B cell (primary cell): ENCODE data around the gene ELAVL2. TPM values are rescaled to one million over a fixed set of nuclear protein-coding genes. Genes with fewer than 3 reads are reported as not detected.

Experiments used
- ATAC-seq: fragments of 200-7000 bp; cut with Tn5 transposase; one replicate; pipeline ENCODE4 v1.10.0; 2021; ENCODE audit warnings: low read depth, mild to moderate bottlenecking, moderate number of reproducible peaks, moderate library complexity
- CTCF ChIA-PET: fragments of 350-600 bp; sonication (Branson Sonifier 250); formaldehyde crosslinking; loops from one replicate; lab custom pipeline; 2021; ENCODE audit warnings: antibody characterized with exemption, inconsistent platforms; lab: Charles Lee
- POLR2A ChIA-PET: fragments of 350-600 bp; sonication (Branson Sonifier 250); formaldehyde crosslinking; loops from one replicate; lab custom pipeline; 2021; ENCODE audit warnings: antibody characterized with exemption; lab: Charles Lee
- DNase-seq: peaks from one replicate; pipeline ENCODE4 v3.0.0; 2013
- H2AFZ ChIP-seq: 2 replicates; pipeline ENCODE4 v1.6.1; 2012; ENCODE audit warnings: mild to moderate bottlenecking, low read depth, low read length; ENCODE audit not compliant: insufficient read depth, poor library complexity, severe bottlenecking
- H3K27ac ChIP-seq, 2 donors: 1 replicate in 1 of 2; 2 replicates in 1 of 2; pipeline ENCODE4 v1.5.1; 2012 to 2013; ENCODE audit warnings: low read length in 2 of 2, mild to moderate bottlenecking in 2 of 2, moderate library complexity in 1 of 2
- H3K27me3 ChIP-seq, 4 experiments: fragments of 200-600 bp in 1 of 4; sonication (generic) in 1 of 4; replicated peaks in 1 of 4; 1 replicate in 2 of 4; 2 replicates in 2 of 4; pipeline versions ENCODE4 v1.6.1 to v1.7.0; 2013 to 2016; ENCODE audit warnings: low read length in 3 of 4, mild to moderate bottlenecking in 2 of 4, mixed read lengths in 1 of 4, moderate library complexity in 1 of 4; ENCODE audit not compliant: insufficient read depth in 4 of 4, control insufficient read depth in 3 of 4; ENCODE audit errors: control extremely low read depth in 1 of 4
- H3K36me3 ChIP-seq, 2 experiments: replicated peaks in 1 of 2; 1 replicate in 1 of 2; 2 replicates in 1 of 2; pipeline versions ENCODE4 v1.6.1 to v1.7.1; 2013; ENCODE audit warnings: low read length in 1 of 2; ENCODE audit not compliant: insufficient read depth in 2 of 2, control insufficient read depth in 1 of 2; ENCODE audit errors: control extremely low read depth in 1 of 2, extremely low read depth in 1 of 2
- H3K4me1 ChIP-seq, 2 donors: fragments of 200-600 bp in 1 of 2; sonication (generic) in 1 of 2; 1 replicate in 1 of 2; 2 replicates in 1 of 2; pipeline versions ENCODE4 v1.5.1 to v1.6.1; 2013 to 2017; ENCODE audit warnings: low read length in 2 of 2; ENCODE audit not compliant: control insufficient read depth in 2 of 2, insufficient read depth in 2 of 2
- H3K4me2 ChIP-seq: replicated peaks from 2 replicates; pipeline ENCODE3; 2012; ENCODE audit warnings: mild to moderate bottlenecking, low read depth, low read length; ENCODE audit not compliant: poor library complexity, severe bottlenecking
- H3K4me3 ChIP-seq, 5 experiments: fragments of 200-600 bp in 1 of 5; sonication (generic) in 1 of 5; 1 replicate in 3 of 5; 2 replicates in 2 of 5; pipeline versions ENCODE4 v1.5.1 to v1.7.0; 2011 to 2016; ENCODE audit warnings: low read length in 4 of 5, mild to moderate bottlenecking in 4 of 5, low read depth in 2 of 5, control low read depth in 1 of 5, moderate library complexity in 1 of 5; ENCODE audit not compliant: insufficient read depth in 1 of 5; ENCODE audit errors: control extremely low read depth in 1 of 5, extremely low read depth in 1 of 5
- H3K79me2 ChIP-seq: fragments of 200-600 bp; sonication (generic); one replicate; pipeline ENCODE4 v1.6.0; 2016; ENCODE audit warnings: low read length; ENCODE audit not compliant: control insufficient read depth, insufficient read depth
- H3K9ac ChIP-seq: fragments of 200-600 bp; sonication (generic); 2 replicates; pipeline ENCODE4 v1.6.1; 2017; ENCODE audit warnings: mild to moderate bottlenecking, low read length, moderate library complexity
- H3K9me3 ChIP-seq, 3 donors: one replicate each; pipeline versions ENCODE4 v1.6.1 to v1.7.1; 2013; ENCODE audit warnings: low read length in 2 of 3; ENCODE audit not compliant: control insufficient read depth in 2 of 3, insufficient read depth in 1 of 3; ENCODE audit errors: control extremely low read depth in 1 of 3
- H4K20me1 ChIP-seq: 2 replicates; pipeline ENCODE4 v1.6.0; 2012; ENCODE audit warnings: mild to moderate bottlenecking, low read length; ENCODE audit not compliant: insufficient read depth, control insufficient read depth, poor library complexity, severe bottlenecking
- H3K27ac Mint-ChIP-seq: one replicate; pipeline ENCODE4 v1.8.0; 2021; ENCODE audit warnings: mixed read lengths
- H3K27me3 Mint-ChIP-seq: one replicate; pipeline ENCODE4 v1.8.0; 2021; ENCODE audit warnings: mixed read lengths
- H3K4me1 Mint-ChIP-seq: one replicate; pipeline ENCODE4 v1.8.0; 2021; ENCODE audit warnings: mixed read lengths
- H3K4me3 Mint-ChIP-seq: one replicate; pipeline ENCODE4 v1.8.0; 2021; ENCODE audit warnings: mixed read lengths
- H3K9me3 Mint-ChIP-seq: one replicate; pipeline ENCODE4 v1.8.0; 2022; ENCODE audit warnings: mixed read lengths; ENCODE audit not compliant: insufficient read depth
- EZH2 ChIP-seq: IDR thresholded peaks from 2 replicates; pipeline ENCODE4 v1.6.1; 2012; ENCODE audit warnings: borderline replicate concordance, low read depth, mild to moderate bottlenecking, moderate library complexity, low read length; ENCODE audit not compliant: insufficient read depth, poor library complexity, severe bottlenecking
- WGBS: methylation state at CpG from one replicate; pipeline ENCODE4 v1.1.5; 2013; ENCODE audit warnings: missing lambda C conversion rate; ENCODE audit not compliant: insufficient coverage; 5-methylcytosine and 5-hydroxymethylcytosine counted together
- intact Hi-C: fragments of 100-400 bp; cut with micrococcal nuclease; formaldehyde crosslinking; loops from one replicate; pipeline ENCODE4 v1.10.0; 2022
- polyA plus RNA-seq: library from polyadenylated mRNA; depleted of rRNA; stranded (reverse); fragments of >200 nt; gene quantifications from 2 replicates; pipeline ENCODE4 v1.2.3, GENCODE V29; 2012
- total RNA-seq, 2 donors: library from RNA; stranded (reverse); fragments of 120-200 nt in 1 of 2; gene quantifications; 1 replicate in 1 of 2; 2 replicates in 1 of 2; pipeline versions ENCODE4 v1.2.3 to v1.2.4, GENCODE V29; 2013 to 2022
- TF ChIP-seq, protein P1 (sequence below): fragments of 200-600 bp; IDR thresholded peaks from one replicate; pipeline ENCODE4 v1.8.0; 2022; ENCODE audit warnings: antibody characterized with exemption, mild to moderate bottlenecking

Gene ELAVL2
- total and polyA plus RNA-seq, 2 donors (not counting 1 experiment from before 2014, with no cell fraction given) = not detected

DNA sequence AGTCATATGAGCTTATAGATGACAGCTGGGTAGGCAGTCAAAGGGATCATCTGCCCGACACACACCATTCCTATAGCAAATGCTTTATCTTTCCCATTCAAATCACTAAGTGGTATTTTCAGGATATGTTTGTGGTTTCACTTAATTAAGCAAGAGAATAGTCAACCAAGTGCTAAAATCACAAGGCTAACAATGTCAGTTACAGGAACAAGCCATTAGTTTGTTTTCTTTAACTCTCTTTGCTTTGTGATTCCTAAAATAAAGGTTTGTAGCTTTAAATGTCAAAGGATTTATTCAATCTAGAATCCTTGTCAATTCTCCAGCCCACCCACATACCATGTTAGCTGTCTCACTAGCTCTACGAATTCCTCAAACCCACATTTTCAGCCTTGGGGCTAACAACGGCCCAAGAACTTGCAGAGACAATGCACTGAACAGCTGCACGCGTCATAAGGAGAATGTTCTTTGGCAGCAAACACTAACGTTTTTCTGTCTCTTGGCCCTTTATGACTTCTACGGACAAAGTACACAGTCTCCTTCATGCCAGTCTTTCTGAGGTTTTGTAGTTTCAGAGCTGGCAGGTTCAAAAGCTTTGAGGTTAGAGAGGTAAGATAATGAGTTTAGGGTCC lies 56.6 kb downstream of the ELAVL2 start:
- no peaks in the 10 kb centered on the region for H3K4me1 Mint-ChIP-seq
- H3K27me3 Mint-ChIP-seq = no peaks in the 10 kb centered on the region
- no peak for DNase-seq
- no peak overlapping the region for H3K4me2 ChIP-seq
- no peak overlapping the region for H3K27ac Mint-ChIP-seq
- H3K36me3 ChIP-seq = no peaks in the 10 kb centered on the region
- no peak for ATAC-seq
- ChIA-PET POLR2A (no interaction called here), CTCF (no interaction called here)
- WGBS = 89% methylated on average over 5 of the region's 7 CpGs
- no peaks in the 10 kb centered on the region for H4K20me1 ChIP-seq
- no peaks in the 10 kb centered on the region for H3K9me3 ChIP-seq
- intact Hi-C loops = no loop called here
- H3K27me3 ChIP-seq = no peaks in the 10 kb centered on the region
- H3K79me2 ChIP-seq = no peaks in the 10 kb centered on the region
- no peaks in the 10 kb centered on the region for H3K9me3 Mint-ChIP-seq
- no peak overlapping the region for H3K9ac ChIP-seq
- TF ChIP-seq, protein P1, sequence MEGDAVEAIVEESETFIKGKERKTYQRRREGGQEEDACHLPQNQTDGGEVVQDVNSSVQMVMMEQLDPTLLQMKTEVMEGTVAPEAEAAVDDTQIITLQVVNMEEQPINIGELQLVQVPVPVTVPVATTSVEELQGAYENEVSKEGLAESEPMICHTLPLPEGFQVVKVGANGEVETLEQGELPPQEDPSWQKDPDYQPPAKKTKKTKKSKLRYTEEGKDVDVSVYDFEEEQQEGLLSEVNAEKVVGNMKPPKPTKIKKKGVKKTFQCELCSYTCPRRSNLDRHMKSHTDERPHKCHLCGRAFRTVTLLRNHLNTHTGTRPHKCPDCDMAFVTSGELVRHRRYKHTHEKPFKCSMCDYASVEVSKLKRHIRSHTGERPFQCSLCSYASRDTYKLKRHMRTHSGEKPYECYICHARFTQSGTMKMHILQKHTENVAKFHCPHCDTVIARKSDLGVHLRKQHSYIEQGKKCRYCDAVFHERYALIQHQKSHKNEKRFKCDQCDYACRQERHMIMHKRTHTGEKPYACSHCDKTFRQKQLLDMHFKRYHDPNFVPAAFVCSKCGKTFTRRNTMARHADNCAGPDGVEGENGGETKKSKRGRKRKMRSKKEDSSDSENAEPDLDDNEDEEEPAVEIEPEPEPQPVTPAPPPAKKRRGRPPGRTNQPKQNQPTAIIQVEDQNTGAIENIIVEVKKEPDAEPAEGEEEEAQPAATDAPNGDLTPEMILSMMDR = no peak
- TF ChIP-seq EZH2 = no peak
- H3K27ac ChIP-seq = no peak overlapping the region
- no peaks in the 10 kb centered on the region for H3K4me1 ChIP-seq
- H3K4me3 Mint-ChIP-seq = no peak overlapping the region
- H3K4me3 ChIP-seq = no peak overlapping the region
- H2AFZ ChIP-seq = no peak overlapping the region

DNA sequence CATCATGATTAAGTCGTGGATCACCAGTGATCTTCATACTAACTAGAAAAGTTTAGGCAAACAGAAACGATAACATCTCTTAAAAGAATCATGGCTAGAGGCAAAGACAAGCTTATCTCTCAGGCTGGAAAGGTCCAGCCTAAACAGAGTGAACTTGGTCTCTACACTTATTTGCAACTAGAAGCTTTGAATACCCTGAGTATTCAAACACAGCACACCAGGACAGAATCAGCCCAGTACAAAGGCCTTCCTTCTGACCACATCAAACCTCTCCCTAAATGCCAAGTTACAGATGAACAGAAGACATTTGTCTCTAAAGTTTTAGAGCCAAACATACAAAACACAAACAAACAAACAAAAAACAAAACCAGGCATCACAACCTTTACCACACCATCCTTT lies 57.2 kb downstream of the ELAVL2 start:
- H3K9me3 Mint-ChIP-seq = no peaks in the 10 kb centered on the region
- TF ChIP-seq EZH2 = no peak
- TF ChIP-seq, protein P1 = no peak
- H3K4me3 Mint-ChIP-seq = no peak overlapping the region
- 82% methylated on average over 2 of the region's 2 CpGs for WGBS
- ATAC-seq (no peak), DNase-seq (no peak)
- Histone ChIP-seq H3K36me3 (no peaks in the 10 kb centered on the region), H3K79me2 (no peaks in the 10 kb centered on the region), H3K4me1 (no peaks in the 10 kb centered on the region), H3K9me3 (no peaks in the 10 kb centered on the region), H3K27me3 (no peaks in the 10 kb centered on the region), H3K27ac (no peak overlapping the region), H3K4me3 (no peak overlapping the region), H2AFZ (no peak overlapping the region), H3K4me2 (no peak overlapping the region), H3K9ac (no peak overlapping the region), H4K20me1 (no peaks in the 10 kb centered on the region)
- intact Hi-C loops = no loop called here
- no peaks in the 10 kb centered on the region for H3K4me1 Mint-ChIP-seq
- ChIA-PET POLR2A (no interaction called here), CTCF (no interaction called here)
- H3K27ac Mint-ChIP-seq = no peak overlapping the region
- no peaks in the 10 kb centered on the region for H3K27me3 Mint-ChIP-seq
